Measurements from ENCODE around the gene TSSK2. TPM values are rescaled to one million over a fixed set of nuclear protein-coding genes. Genes with fewer than 3 reads are reported as not detected.

Gene TSSK2
- polyA plus RNA-seq, 1 donor: not detected

DNA sequence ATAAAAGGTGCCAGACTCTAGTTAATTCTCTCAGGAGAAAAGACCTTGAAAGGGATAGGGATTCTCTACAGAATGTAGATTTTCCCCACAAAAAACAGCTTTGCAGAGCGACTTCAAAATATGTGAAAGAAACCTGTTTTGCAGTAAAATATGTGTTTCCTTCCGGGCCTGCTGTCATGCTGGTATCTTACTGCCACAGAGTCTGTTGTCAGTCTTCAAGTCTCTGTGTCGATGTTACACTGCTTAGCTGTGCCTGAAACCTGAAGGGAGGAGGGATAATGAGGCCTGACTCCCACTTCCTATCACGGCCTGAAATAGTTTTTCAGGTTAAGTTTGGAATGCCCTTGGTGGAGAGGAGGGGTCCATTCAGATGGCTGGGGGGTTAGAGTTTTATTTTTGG lies 7.2 kb upstream of the TSSK2 start:
- no peak for DNase-seq

- DNase-seq: no peak
These were observed 6.7 kb upstream of the TSSK2 start for GRCh38 chr22:19124377-19124776.

DNA sequence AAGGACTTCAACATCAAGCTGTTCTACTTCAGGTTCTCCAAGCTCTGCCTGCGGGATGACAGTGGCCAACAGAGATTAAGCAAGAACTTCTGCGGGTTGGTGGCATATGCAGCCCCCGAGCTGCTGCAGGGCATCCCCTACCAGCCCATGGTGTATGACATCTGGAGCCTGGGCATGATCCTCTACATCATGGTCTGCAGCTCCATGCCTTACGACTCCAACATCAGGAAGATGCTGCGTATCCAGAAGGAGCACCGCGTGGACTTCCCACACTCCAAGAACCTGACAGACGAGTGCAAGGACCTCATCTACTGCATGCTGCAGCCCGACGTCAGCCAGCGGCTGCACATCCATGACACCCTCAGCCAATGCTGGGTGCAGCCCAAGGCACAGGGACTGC lies 6.1 kb upstream of the TSSK2 start:
- no peak for DNase-seq

DNA sequence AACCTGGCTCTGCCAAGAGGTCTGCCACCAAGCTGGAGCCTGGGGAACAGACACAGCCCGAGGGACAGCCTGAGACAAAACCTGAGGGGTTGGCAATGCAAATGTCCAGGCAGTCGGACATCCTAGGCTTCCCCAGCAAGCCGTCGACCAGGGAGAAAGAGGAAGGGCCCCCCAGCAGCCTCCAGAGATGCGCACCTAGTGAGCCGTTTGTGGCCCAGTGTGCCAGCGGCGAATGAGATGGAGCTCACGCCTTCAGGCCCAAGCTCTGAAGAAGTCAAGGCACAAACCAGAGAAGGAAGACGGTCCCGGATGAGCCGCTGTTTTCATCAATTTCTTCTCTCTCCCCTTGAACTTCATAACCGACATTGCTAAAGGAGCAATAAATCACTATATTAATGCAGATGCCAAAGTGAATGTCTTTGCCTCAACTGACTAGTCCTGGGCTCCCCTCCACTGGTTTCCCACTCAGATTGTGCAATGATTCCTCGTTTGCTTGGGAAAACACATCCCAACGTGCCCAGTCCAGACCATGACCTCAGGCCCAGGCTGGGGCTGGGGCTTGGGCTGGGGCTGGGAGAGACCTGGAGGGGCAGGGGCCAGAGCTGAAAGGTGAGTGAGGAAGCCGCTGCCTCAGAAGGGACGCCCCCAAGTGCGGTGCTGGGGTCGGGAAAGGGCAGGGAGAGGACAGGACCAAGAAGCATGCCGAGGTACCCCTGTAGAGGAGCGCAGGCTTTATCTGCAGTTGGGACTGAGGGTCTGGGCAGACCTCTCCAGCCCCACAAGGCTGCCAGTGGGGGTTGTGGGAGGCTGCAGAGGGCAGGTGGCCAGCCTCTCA lies 5.4 kb upstream of the TSSK2 start:
- DNase-seq: no peak

DNA sequence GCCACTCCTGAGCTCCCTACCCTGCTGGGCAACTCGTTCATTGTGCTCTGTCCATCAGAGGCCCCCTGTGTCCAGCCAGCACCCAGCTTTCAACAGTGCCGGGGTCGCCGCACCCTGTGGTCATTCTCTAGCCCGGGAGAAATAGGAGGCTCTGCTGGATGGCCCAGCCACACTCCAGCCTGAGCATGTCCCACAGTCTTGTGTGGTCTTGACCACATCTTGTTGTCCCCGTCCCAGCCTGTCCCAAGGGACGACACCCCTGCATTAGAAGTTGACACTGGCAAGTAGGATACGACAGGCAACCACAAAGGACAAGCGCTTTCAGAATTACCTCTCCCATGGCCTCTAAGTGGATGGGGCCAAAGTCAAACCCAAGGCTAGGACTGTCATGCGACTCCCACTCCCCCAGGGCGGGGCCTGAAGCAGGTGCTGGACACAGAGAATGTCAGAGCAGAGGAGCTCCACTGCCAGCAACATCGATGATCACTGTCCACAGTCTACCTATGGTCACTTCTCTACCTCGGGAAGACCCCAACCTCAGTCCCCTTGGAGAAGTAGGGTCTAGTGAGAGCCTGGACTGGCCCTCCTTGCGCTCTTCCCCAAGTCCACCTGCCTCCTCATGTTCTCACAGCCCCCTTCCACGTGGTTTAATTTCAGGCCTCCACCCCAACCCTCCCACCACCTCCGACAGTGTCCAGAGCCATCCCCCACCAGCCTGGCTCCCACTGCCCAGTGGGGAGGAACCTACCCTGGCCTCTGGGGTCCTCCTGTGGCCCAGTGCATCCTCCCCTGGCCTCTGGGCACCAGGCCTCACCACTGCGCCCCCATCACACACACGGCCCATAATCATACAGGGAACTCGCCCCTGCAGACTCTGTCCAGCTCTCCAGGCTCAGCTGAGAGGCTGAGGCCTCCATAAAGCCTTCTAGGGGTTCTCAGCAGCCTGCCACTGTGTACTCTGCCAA lies 4.5 kb upstream of the TSSK2 start:
- no peak for DNase-seq

DNA sequence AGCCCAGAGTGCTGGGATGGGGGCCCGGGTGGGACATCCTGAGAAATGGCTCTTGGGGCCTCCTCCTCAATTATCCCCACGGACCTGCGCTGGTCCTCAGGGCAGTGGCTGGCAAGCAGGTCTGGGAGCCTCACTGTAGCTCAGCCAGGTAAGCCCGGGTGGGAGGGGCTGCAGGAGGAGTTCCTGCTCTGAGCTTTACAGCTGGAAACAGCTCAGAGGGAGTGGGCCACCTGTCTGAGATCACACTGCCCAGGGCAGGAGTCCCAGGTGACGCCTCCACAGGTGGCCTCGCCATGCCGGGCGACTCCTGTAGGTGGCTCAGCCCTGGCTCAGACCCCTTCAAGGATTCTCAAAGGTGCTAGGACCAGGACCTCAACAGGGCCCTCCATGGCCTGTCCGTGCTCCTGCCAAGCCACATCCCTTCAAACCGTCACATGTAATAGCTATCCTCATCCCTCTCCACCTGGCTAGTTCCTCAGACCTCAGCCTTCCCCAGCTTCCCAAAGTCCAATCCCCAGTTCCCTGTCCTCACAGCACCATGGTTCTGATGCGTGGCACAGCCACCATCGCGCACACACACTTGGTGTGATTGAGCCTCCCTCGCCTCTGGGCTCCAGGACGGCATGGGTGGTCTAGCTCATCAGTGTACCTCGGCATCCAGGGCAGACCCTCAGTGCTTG lies 3.6 kb upstream of the TSSK2 start:
- no peak for DNase-seq

DNA sequence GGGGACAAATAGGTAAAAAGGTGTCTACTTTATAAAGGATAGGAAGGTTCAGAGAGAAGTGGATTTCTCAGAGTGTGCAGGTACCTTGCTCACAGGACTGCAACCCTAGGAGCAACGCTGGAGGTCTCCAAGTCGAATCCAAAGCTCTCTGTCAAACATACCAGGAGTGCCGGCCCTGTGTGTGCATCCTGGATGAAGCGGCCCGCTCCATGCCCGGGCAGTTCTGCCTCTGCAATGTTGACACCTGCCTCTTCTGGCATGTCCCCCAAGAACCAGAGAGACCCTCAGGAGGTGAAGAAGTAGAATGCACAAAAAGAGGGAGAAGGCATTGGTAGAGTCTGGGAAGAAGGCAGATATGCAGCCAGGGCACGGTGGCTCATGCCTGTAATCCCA lies 3.1 kb upstream of the TSSK2 start:
- DNase-seq: no peak

GRCh38 chr22:19128946-19129727 lies 2.0 kb upstream of the TSSK2 start:
- DNase-seq: no peak

DNA sequence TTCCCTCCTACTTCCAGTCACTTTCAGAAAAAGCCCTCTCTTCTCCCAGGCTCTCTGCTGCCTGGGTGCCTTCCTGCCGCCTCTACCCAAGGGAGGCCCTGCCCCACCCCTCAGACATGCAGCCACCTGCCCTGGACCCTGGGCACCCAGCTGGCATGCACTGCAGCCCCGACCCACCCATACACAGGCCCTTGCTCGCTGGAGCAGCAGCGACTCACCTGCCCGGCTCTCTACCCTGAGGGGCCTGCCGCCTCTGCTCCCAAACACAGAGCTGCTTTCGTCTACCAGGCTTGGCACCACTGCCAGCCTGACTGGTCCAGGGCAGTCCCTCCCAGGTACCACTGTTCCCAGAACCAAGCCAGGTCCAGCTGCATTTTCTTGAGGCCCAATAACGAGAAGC lies 1.2 kb upstream of the TSSK2 start:
- DNase-seq: no peak

- DNase-seq: no peak
These were observed 542 bp downstream of the TSSK2 start for GRCh38 chr22:19131685-19132015.

- DNase-seq: no peak
These were observed 1.0 kb downstream of the TSSK2 start for GRCh38 chr22:19132153-19132552.

DNA sequence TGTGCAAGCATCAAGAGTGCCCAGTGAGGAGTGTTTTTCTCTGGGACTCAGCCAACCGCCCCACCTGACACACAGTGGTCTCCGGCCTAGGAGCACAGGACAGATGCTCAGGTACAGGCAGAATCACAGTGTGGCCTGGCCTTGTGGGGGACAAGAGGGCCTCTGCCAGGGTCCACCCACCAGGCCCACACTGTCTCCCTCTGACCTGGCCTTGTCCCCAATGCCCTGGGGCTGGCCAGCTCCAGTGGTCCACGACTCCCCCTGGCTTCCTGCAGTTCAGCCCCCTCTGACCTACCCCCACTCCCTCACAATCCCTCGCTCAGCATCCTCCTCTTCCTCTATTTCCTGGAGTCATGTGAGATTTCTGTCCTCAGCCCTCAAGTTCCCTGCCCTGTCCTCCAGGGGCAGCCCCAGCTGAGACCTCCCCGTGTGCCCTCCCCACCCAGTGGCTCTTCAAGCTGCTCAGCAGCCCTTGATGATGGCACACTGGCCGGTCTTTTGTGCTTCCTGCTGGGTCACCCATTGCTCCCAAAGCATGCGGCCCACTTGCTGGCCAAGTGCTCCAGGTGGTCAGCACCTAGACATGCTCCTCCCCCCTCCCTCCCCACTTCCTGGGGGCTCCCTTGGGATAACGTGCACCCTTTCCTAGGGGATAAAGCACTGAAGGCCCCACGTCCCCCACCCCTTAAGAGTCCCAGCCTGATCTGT lies 1.7 kb downstream of the TSSK2 start:
- no peak for DNase-seq

DNA sequence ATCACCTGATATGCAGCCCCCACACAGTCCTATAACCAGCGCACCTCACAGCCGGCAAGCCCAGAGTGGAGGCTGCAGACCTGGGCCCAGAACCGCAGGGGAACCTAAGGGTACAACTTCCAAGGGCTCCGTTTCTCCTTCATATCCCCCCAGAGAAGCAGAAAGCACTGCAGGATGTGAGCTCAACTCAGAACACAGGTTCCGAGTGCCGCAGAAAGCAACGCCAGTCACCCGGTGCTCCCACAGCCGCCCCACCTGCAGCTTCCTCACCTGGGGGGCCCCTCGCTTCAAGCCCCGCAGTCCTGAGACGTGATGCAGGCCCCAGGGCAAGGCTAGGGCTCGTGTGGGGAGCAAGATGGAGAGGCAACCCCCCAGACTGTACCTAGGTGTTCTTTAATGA lies 2.5 kb downstream of the TSSK2 start:
- no peak for DNase-seq

DNA sequence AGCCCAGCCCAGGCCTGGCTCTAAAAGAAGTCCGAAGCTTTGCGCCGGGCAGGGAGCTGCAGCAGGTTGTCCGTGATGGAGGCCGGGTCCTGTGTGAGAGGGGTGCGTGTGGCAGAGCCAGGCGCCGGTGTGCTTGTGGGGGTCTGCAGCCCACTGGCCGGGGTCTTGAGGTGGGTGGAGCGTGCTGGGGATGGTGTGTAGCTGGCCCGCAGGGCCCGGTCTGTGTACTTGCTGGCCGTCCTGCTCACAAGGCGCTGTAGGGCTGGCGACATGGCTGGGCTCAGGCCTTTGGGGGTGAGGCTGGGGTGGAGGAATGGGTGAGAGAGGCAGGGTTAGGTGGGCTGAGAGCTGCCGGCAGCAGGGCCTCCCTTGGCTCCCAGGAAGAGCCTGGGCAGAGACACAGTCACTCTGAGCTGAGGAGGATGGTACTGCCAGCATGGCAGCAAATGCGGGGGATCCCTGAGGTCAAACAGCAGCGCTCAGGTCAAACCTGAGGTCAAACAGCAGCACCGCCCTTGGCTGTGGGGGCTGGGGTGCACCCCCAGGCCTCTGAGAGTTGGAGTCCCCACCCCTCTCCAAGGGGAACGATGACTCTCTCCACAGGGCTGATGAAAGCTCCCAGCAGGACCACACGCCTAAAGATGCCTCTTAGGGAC lies 3.2 kb downstream of the TSSK2 start:
- no peak for DNase-seq

- no peak for DNase-seq
These were observed 3.8 kb downstream of the TSSK2 start for GRCh38 chr22:19134874-19135273.

DNA sequence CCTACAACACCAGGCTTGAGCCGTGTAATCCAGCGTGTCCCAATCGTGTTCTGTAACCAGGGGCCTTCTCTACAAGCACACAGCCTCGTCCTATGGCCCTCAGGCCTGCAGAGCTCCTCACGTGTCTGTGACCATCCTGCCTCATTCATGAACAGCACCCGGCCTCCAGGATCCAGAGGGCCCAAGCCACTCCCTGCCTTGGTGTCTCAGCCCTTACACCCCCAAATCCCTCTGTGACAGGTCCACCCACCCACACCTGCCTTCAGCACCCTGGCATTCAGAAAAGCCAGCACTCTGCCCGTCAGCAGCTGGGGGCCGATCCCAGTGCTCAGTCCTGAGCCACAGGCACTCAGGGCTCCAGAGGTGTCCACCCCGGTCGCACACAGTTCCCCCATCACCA lies 5.8 kb downstream of the TSSK2 start:
- DNase-seq: no peak

- DNase-seq: no peak
These were observed 6.5 kb downstream of the TSSK2 start for GRCh38 chr22:19137384-19138216.

DNA sequence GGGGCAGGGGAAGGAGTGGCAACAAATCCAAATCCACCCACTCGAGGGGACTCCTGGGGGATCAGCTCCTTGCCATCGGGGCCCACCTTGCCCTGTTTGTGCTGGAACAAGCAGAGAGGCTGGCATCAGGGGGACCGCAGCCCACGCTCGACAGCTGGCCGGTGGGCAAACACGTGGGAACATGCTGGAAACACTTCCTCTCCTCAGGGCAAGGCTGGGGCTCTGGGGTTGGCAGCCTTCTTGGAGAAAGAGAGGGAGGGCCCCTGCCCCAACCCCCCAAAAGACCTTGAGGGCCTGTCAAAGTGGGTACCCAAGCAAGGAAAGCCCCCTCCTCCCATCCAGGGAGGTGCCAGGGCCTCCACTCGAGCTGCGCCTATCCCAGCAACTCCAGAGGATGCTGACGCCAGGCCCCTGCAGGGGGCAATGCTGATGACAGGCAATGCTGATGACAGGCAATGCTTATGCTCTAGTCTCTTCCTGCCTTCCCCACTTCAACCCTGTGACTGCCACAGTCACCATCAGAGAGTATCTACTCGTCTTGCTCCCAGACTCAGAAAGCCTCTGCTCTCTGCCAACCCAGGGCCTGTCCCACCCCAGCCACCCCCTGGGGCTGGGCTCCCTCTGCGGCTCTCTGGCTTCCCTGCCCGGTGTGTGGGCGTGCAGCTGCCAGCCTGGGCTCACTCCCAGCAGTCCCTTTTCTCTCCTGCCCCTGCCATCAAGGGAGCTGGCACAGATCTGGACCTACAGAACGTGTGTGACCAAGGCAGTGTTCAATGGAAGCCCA lies 7.3 kb downstream of the TSSK2 start:
- DNase-seq: no peak

DNA sequence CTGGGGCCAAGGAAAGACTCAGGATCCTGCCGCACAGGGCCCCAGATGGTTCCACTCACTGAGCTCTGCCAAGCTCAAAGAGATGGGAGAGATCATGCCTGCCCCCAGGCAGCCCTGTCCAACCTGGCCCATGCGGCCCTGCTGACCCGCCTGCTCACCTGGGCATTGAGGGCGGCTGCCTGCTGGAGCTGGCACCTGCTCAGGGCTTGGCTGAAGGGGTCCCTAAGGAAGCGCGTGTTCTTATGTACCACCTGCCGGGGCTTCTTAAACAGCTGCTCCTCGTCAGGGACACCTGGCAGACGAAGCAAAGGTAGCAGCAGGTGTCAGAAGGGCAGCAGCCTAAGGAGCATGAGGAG lies 7.9 kb downstream of the TSSK2 start:
- no peak for DNase-seq

Measured in left kidney (tissue), 2 donors.